PC-9 (cell line): ENCODE data around the gene TEX44.

Experiments used
- CTCF ChIP-seq: fragments of 200-600 bp; sonication (generic); conservative IDR thresholded peaks from 2 replicates; pipeline ENCODE4 v1.6.1; 2017; ENCODE audit warnings: mixed run types, antibody characterized with exemption, mild to moderate bottlenecking, moderate library complexity
- EZH2 ChIP-seq: fragments of 200-600 bp; sonication (generic); IDR thresholded peaks from 2 replicates; pipeline ENCODE4 v1.8.0; 2017; ENCODE audit warnings: antibody characterized with exemption, low read depth

DNA sequence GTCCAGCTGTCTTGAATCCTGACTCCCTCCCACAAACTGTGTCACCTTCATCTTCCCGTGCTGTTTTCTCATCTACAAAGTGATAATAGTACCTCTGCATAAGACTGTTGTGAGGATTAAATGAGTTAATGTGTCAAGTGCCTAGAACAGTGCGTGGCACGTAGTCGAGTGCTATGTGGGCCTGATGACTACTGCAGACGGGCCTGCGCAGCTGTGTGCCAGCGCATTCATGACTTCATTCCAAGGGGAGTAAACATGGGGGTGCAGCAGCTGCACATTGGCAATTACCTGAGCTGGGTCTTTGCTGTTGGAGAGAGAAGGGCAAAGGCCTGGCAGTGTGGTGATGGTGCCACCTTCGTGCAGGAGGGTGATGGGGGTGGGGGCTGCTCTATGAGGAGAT lies 5.0 kb downstream of the TEX44 start:
- TF ChIP-seq CTCF (no peak), EZH2 (no peak)
